Measurements from ENCODE around the gene KLK10.

The KLK10 gene, protein sequence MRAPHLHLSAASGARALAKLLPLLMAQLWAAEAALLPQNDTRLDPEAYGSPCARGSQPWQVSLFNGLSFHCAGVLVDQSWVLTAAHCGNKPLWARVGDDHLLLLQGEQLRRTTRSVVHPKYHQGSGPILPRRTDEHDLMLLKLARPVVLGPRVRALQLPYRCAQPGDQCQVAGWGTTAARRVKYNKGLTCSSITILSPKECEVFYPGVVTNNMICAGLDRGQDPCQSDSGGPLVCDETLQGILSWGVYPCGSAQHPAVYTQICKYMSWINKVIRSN

DNA sequence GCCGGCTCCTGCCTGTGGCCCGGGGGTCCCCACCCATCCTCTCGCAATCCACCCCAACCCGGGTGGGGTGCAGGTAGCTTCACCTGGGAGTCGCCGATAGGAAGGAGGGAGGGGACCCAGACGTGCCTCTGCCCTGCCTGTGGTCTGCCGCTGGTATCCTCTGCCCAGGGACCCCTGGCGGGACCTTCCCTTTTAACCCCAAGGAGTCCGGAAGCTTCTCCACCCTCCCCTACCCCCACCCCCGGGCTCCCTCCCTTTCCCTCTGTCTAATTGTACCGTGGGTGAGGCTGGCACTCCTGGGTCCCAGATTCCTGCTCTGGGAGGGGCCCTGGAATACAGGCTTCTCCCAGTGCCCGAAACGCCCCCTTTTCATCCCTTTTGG is at the start of gene KLK10:
Gene KLK10 (minus strand): TSS at position 166 of the 382 bp plus-strand sequence. CDS start 579 bp downstream, outside the sequence.
- H3K4me3 ChIP-seq (replicated peaks; ENCODE audit: low read depth, low read length): no peak within 1 kb of the TSS
- no peak for DNase-seq (ENCODE audit: extremely low read depth, low read depth)
- TF ChIP-seq, protein P1, sequence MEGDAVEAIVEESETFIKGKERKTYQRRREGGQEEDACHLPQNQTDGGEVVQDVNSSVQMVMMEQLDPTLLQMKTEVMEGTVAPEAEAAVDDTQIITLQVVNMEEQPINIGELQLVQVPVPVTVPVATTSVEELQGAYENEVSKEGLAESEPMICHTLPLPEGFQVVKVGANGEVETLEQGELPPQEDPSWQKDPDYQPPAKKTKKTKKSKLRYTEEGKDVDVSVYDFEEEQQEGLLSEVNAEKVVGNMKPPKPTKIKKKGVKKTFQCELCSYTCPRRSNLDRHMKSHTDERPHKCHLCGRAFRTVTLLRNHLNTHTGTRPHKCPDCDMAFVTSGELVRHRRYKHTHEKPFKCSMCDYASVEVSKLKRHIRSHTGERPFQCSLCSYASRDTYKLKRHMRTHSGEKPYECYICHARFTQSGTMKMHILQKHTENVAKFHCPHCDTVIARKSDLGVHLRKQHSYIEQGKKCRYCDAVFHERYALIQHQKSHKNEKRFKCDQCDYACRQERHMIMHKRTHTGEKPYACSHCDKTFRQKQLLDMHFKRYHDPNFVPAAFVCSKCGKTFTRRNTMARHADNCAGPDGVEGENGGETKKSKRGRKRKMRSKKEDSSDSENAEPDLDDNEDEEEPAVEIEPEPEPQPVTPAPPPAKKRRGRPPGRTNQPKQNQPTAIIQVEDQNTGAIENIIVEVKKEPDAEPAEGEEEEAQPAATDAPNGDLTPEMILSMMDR (IDR thresholded peaks at IDR 0.05; ENCODE audit: low read depth, low read length, missing control alignments): no peak

DNA sequence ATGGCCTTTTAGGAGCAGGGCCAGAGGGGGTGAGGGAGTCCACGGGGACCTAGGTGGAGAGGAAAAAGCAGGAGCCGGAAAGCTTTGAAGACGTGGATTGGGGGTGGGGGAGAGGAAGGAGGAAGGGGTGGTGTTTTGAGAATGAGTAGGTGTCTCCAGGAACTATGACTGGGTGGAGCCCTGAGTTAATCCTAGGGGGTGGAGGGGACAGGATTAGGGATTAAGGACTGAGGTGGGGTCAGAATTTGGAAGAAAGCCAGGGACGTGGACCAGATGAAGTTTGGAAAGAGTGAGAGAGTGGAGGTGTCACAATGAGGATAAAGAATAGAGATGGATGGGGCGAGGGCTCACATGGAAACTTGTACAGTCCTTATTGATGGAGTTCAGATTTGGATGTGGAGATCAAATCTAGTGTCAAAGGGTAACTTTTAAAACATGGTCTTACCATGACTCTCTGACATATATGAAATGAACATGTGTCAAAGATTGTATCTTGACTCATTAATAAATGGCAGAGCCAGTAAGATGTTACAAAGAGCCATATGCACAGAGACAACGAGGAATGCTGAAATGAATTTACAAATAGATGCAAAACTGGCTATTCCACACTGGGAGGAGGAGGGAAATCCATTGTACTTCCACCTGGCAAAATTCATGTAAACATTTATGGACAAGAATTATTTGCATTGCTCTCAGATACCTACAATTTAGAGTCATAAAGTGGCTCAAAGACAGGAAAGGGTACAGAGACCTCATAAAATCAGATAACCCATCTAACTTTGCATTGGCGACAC is 47.1 kb upstream of the KLK10 start:
- TF ChIP-seq, protein P1 (IDR thresholded peaks at IDR 0.05; ENCODE audit: low read depth, low read length, missing control alignments): no peak

DNA sequence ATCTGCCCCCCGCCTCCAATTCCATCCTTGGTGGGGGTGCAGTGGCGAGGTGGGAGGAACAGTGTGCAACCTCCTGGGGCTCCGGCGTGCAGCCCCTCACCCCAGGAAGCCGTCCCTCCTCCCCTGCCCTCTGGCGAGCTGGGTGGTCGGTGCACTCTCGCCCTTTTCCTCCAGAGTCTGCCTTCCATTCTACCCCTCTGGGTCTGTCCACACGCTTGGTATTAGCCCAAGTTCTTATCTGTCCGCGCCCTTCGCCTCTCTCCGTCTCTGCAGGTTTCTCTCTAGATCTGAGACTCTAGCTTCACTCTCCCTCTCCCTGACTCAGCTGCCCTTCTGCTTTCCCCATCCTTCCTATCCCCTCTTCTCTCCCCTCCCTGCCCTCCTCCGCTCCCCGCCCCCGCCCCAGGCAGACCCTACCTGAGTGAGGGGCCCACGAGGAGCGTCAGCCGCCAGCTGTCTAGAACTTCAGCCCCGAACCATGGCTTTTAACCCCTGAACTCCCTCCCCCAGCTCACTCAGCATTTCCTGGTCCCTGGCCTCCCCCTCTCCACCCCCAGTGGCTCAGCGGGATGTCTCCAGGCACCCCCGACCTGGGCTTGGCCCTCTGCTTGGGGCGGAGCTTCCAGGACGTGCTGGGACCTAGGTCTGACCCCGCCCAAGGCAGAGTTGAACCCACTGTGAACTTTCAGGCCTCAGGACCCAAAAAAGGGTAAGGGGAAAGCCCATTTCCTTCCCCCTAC is 45.9 kb upstream of the KLK10 start:
- no peak for DNase-seq (ENCODE audit: extremely low read depth, low read depth)
- H3K4me3 ChIP-seq (replicated peaks; ENCODE audit: low read depth, low read length): no peak overlapping the region
- TF ChIP-seq, protein P1 (IDR thresholded peaks at IDR 0.05; ENCODE audit: low read depth, low read length, missing control alignments): no peak

More for the DNA sequence above, 47.1 kb upstream of the KLK10 start:
- no peak overlapping the region for H3K4me3 ChIP-seq (replicated peaks; ENCODE audit: low read depth, low read length)
- no peak for DNase-seq (ENCODE audit: extremely low read depth, low read depth)

DNA sequence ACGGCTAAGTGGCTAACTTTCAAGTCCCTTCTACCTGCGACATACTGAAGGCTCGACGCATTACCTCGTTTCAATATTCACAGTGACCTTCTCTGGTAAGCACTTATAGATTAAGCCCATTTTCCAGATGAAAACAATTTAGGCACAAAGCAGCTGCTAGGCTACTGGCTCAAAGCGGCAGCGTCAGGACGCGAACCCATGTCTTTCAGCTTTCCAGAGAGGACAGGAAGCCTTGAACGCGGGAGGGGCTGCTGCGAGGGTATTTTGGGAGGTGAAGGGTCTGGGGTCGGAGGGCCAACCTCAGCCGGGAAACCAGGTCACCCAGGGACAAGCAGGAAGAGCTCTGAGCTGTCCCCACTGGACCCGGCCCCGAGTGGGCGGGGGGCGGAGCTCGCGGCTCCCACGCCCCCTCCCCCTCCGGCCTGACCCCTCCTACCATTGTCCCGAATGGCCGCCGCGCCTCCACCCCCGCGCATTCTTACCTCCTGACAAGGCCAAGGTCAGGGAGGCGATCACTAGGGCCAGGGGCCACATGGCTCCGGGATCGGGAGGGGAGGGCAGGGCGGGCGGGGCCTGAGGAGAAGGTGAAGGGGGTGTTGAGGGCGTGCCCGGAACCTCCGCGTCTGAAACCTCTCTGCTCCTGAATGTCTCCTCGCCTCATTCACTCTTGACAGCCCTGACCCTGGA is 45.2 kb upstream of the KLK10 start, which contains the start of gene KLK13:
Gene KLK13 (minus strand): TSS at position 559 of the 687 bp plus-strand sequence. CDS start 25 bp downstream, at position 534.
- no peak for DNase-seq (ENCODE audit: extremely low read depth, low read depth)
- TF ChIP-seq, protein P1 (IDR thresholded peaks at IDR 0.05; ENCODE audit: low read depth, low read length, missing control alignments): no peak
- H3K4me3 ChIP-seq (replicated peaks; ENCODE audit: low read depth, low read length): no peak within 1 kb of the TSS

DNA sequence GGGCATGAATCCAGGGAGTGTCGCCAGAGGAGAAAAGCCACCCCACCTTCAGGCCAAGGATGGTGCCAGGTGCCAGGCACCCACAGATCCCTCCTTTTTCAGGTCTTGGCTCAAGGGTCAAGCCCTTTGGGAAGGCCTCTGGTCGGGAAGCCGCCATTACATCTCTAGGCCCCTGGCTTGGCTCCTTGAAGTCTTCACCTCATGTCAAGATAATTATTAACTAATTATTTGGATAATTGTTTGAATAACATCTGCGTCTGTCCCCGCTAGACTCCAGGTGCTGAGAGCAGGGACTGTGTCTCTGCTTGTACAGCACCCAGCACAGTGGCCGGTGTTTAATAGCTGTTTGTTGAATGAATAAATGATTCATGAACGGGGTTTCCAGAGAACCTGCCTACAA is 44.2 kb upstream of the KLK10 start:
- DNase-seq (ENCODE audit: extremely low read depth, low read depth): no peak
- TF ChIP-seq, protein P1 (IDR thresholded peaks at IDR 0.05; ENCODE audit: low read depth, low read length, missing control alignments): no peak
- H3K4me3 ChIP-seq (replicated peaks; ENCODE audit: low read depth, low read length): no peak overlapping the region

DNA sequence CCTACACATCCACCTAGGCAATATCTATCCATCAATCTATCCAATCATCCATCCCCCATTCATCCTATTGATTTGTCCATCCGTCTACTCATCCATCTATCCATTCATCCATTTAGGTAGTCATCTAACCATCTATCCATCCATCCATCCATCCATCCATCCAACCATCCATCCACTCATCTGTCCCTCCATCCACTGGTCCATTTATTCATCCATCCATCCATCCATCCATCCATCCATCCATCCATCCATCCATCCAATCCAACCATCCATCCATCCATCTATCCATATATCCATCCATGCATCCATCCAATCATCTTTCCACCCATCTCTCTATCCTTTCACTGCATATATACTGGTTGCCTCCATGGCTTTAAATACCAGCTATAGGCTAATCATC is 41.5 kb upstream of the KLK10 start:
- TF ChIP-seq, protein P1 (IDR thresholded peaks at IDR 0.05; ENCODE audit: low read depth, low read length, missing control alignments): no peak
- no peak overlapping the region for H3K4me3 ChIP-seq (replicated peaks; ENCODE audit: low read depth, low read length)
- no peak for DNase-seq (ENCODE audit: extremely low read depth, low read depth)

All from HFF-Myc (cell line).